ENCODE results near the gene CHST15.
A peak's percentile ranks its signal among the peaks of the same experiment; 100 is the strongest.
"Not testable (repeated sequence)": the region's sequence is repeated elsewhere in the genome, so short reads cannot be mapped to it uniquely, and the experiment has no call there.

Gene CHST15

GRCh38 chr10:124042656-124043309 is 50.6 kb downstream of the CHST15 start:
- no peak for DNase-seq

GRCh38 chr10:124041675-124042445 is 51.5 kb downstream of the CHST15 start:
- DNase-seq: no peak

GRCh38 chr10:124040451-124041188 is 52.8 kb downstream of the CHST15 start:
- DNase-seq: no peak

GRCh38 chr10:124039483-124040013 is 53.9 kb downstream of the CHST15 start:
- no peak for DNase-seq

GRCh38 chr10:124037784-124038183 is 55.6 kb downstream of the CHST15 start:
- DNase-seq: no peak

GRCh38 chr10:124037286-124037685 is 56.1 kb downstream of the CHST15 start:
- DNase-seq: no peak

- no peak for DNase-seq
Observed at GRCh38 chr10:124036746-124037145, 56.7 kb downstream of the CHST15 start.

GRCh38 chr10:124035928-124036558 is 57.4 kb downstream of the CHST15 start:
- DNase-seq: peak; percentile 48

GRCh38 chr10:124035306-124035927 is 58.0 kb downstream of the CHST15 start:
- DNase-seq: no peak

GRCh38 chr10:124034576-124035305 is 58.7 kb downstream of the CHST15 start:
- DNase-seq: not testable (repeated sequence)

GRCh38 chr10:124033887-124034218 is 59.5 kb downstream of the CHST15 start:
- no peak for DNase-seq

- no peak for DNase-seq
Observed at GRCh38 chr10:124032971-124033886, 60.2 kb downstream of the CHST15 start.

GRCh38 chr10:124032087-124032935 is 61.1 kb downstream of the CHST15 start:
- no peak for DNase-seq

GRCh38 chr10:124030492-124031110 is 62.8 kb downstream of the CHST15 start:
- DNase-seq: no peak

- no peak for DNase-seq
Observed at GRCh38 chr10:124030061-124030460, 63.3 kb downstream of the CHST15 start.

GRCh38 chr10:124029559-124029958 is 63.8 kb downstream of the CHST15 start:
- DNase-seq: no peak

- no peak for DNase-seq
Observed at GRCh38 chr10:124028700-124029480, 64.5 kb downstream of the CHST15 start.

GRCh38 chr10:124027651-124028050 is 65.7 kb downstream of the CHST15 start:
- DNase-seq: no peak
